NT2/D1 (cell line): ENCODE results near the gene GTF2A2.

ENCODE experiments used
- SUZ12 ChIP-seq: IDR thresholded peaks from 2 replicates; pipeline ENCODE4 v1.6.1; 2011; ENCODE audit not compliant: insufficient read length, insufficient read depth; ENCODE audit errors: extremely low read depth
- YY1 ChIP-seq: IDR thresholded peaks from 2 replicates; pipeline ENCODE4 v1.6.1; 2011; ENCODE audit not compliant: insufficient read length, insufficient read depth
- ZNF274 ChIP-seq: IDR thresholded peaks from 2 replicates; pipeline ENCODE4 v1.6.1; 2011; ENCODE audit warnings: mild to moderate bottlenecking, low read depth, low read length

GRCh38 chr15:59703979-59704796, 46.9 kb upstream of the GTF2A2 start:
- TF ChIP-seq ZNF274 = no peak
- no peak for TF ChIP-seq SUZ12
- TF ChIP-seq YY1 = no peak
